Common myeloid progenitor, CD34-positive (primary cell): ENCODE data around the gene ACSL5.
"Not testable (repeated sequence)": the region's sequence is repeated elsewhere in the genome, so short reads cannot be mapped to it uniquely, and the experiment has no call there.

Source experiments
- CTCF ChIA-PET: fragments of 350-600 bp; sonication (Branson Sonifier 250); formaldehyde crosslinking; loops from one replicate; lab custom pipeline; 2021; ENCODE audit warnings: antibody characterized with exemption; lab: Charles Lee
- POLR2A ChIA-PET: fragments of 350-600 bp; sonication (Branson Sonifier 250); formaldehyde crosslinking; loops from one replicate; lab custom pipeline; 2021; ENCODE audit warnings: antibody characterized with exemption; lab: Charles Lee
- DNase-seq, 3 donors: peaks; one replicate each; pipeline versions ENCODE4 v3.0.0 to v3.0.0-alpha.2; 2013
- H3K27ac ChIP-seq, 2 experiments: 1 replicate in 1 of 2; 2 replicates in 1 of 2; pipeline ENCODE4 v1.7.0; 2013; ENCODE audit warnings: inconsistent platforms in 2 of 2, low read length in 2 of 2, mild to moderate bottlenecking in 2 of 2, low read depth in 1 of 2, moderate library complexity in 1 of 2; ENCODE audit not compliant: severe bottlenecking in 2 of 2, insufficient read depth in 1 of 2, poor library complexity in 1 of 2
- H3K27me3 ChIP-seq, 5 experiments: replicated peaks in 2 of 5; 1 replicate in 3 of 5; 2 replicates in 2 of 5; pipeline versions ENCODE4 v1.6.1 to v1.7.0; 2013; ENCODE audit warnings: low read length in 4 of 5, mild to moderate bottlenecking in 2 of 5, moderate library complexity in 2 of 5, inconsistent platforms in 1 of 5; ENCODE audit not compliant: insufficient read depth in 5 of 5, control insufficient read depth in 4 of 5
- H3K36me3 ChIP-seq, 4 experiments: 1 replicate in 2 of 4; 2 replicates in 2 of 4; pipeline versions ENCODE4 v1.6.1 to v1.7.0; 2013; ENCODE audit warnings: low read length in 3 of 4, control low read depth in 1 of 4, mild to moderate bottlenecking in 1 of 4; ENCODE audit not compliant: control insufficient read depth in 4 of 4, insufficient read depth in 4 of 4
- H3K4me1 ChIP-seq, 4 experiments: 1 replicate in 3 of 4; 2 replicates in 1 of 4; pipeline versions ENCODE4 v1.6.1 to v1.7.1; 2013; ENCODE audit warnings: low read length in 3 of 4, mild to moderate bottlenecking in 3 of 4, control low read depth in 1 of 4, inconsistent platforms in 1 of 4, moderate library complexity in 1 of 4; ENCODE audit not compliant: control insufficient read depth in 4 of 4, insufficient read depth in 4 of 4; ENCODE audit errors: control extremely low read depth in 1 of 4
- H3K4me3 ChIP-seq, 7 experiments: 1 replicate in 4 of 7; 2 replicates in 3 of 7; pipeline versions ENCODE4 v1.5.1 to v1.7.0; 2013; ENCODE audit warnings: mild to moderate bottlenecking in 7 of 7, low read length in 6 of 7, moderate library complexity in 6 of 7, inconsistent platforms in 2 of 7, low read depth in 2 of 7, control low read depth in 1 of 7; ENCODE audit not compliant: insufficient read depth in 4 of 7, control insufficient read depth in 1 of 7; ENCODE audit errors: extremely low read depth in 1 of 7
- H3K9me3 ChIP-seq, 5 experiments: 1 replicate in 4 of 5; 2 replicates in 1 of 5; pipeline versions ENCODE4 v1.6.1 to v1.7.1; 2013; ENCODE audit warnings: low read length in 4 of 5, mild to moderate bottlenecking in 2 of 5, inconsistent platforms in 1 of 5, low read depth in 1 of 5, moderate library complexity in 1 of 5; ENCODE audit not compliant: control insufficient read depth in 4 of 5, insufficient read depth in 2 of 5; ENCODE audit errors: control extremely low read depth in 1 of 5
- WGBS: methylation state at CpG from one replicate; pipeline ENCODE4 v1.1.5; 2013; ENCODE audit not compliant: insufficient coverage; 5-methylcytosine and 5-hydroxymethylcytosine counted together

The ACSL5 gene

GRCh38 chr10:112374724-112375541 lies 1.0 kb downstream of the ACSL5 start:
- Histone ChIP-seq H3K4me1 (peaks cover 5 to 24% (median 24%) of the 10 kb centered on the region in 4 experiments), H3K27me3 (no peaks in the 10 kb centered on the region), H3K27ac (peak overlapping the region; percentile 76 to 90), H3K36me3 (peaks cover 0 to 6% (median 3%) of the 10 kb centered on the region in 4 experiments), H3K9me3 (no peaks in the 10 kb centered on the region), H3K4me3 (peak overlapping the region in 6 of 7 experiments; percentile 60 to 92 (median 88))
- peak; percentile 22 to 45 (median 31) for DNase-seq
- POLR2A ChIA-PET, result no interaction called here
- CTCF ChIA-PET, result interaction anchor here (1.0 to 2.1 kb wide), 7 partner anchors 8 to 43 kb away, joined by 3 to 7 read pairs (median 3); no protein-coding TSS in a partner anchor
- WGBS, result 26% methylated on average over 6 of the region's 8 CpGs

GRCh38 chr10:112375721-112376395 lies 1.9 kb downstream of the ACSL5 start:
- ChIA-PET CTCF (interaction anchor here (1.0 to 2.1 kb wide), 3 partner anchors 9 to 11 kb away, joined by 3 to 7 read pairs (median 5); no protein-coding TSS in a partner anchor), POLR2A (interaction anchor here (0.6 kb wide), 2 partner anchors 12 to 60 kb away, joined by 3 read pairs; no protein-coding TSS in a partner anchor)
- Histone ChIP-seq H3K4me1 (peaks cover 5 to 24% (median 24%) of the 10 kb centered on the region in 4 experiments), H3K4me3 (peak overlapping the region; percentile 60 to 92 (median 86)), H3K27ac (peak overlapping the region; percentile 76 to 90), H3K36me3 (peaks cover 0 to 9% (median 4%) of the 10 kb centered on the region in 4 experiments), H3K9me3 (no peaks in the 10 kb centered on the region), H3K27me3 (no peaks in the 10 kb centered on the region)
- DNase-seq, result peak; percentile 72 to 81 (median 79)
- WGBS, result 0% methylated on average over 12 of the region's 16 CpGs

GRCh38 chr10:112376396-112376790 lies 2.5 kb downstream of the ACSL5 start:
- DNase-seq, result peak in 2 of 3 donors; percentile 22 to 38
- POLR2A ChIA-PET, result interaction anchor here (0.6 kb wide), 3 partner anchors 12 to 61 kb away, joined by 3 read pairs; no protein-coding TSS in a partner anchor
- peak overlapping the region; percentile 76 to 90 for H3K27ac ChIP-seq
- WGBS, result 0% methylated on average over 10 of the region's 11 CpGs
- H3K9me3 ChIP-seq, result no peaks in the 10 kb centered on the region
- CTCF ChIA-PET, result interaction anchor here (2.1 kb wide), 1 partner anchor 8 kb away, joined by 7 read pairs; no protein-coding TSS in a partner anchor
- peaks cover 5 to 24% (median 24%) of the 10 kb centered on the region in 4 experiments for H3K4me1 ChIP-seq
- peak overlapping the region; percentile 60 to 92 (median 86) for H3K4me3 ChIP-seq
- no peaks in the 10 kb centered on the region for H3K27me3 ChIP-seq
- peaks cover 0 to 9% (median 6%) of the 10 kb centered on the region in 4 experiments for H3K36me3 ChIP-seq

- Histone ChIP-seq H3K36me3 (peaks cover 0 to 12% (median 8%) of the 10 kb centered on the region in 4 experiments), H3K4me1 (peaks cover 5 to 24% (median 24%) of the 10 kb centered on the region in 4 experiments), H3K4me3 (peak overlapping the region in 4 of 7 experiments; percentile 69 to 92 (median 90))
- not testable (repeated sequence) for H3K27ac ChIP-seq, DNase-seq, H3K9me3 ChIP-seq, H3K27me3 ChIP-seq
- 100% methylated on average over 7 of the region's 9 CpGs for WGBS
- ChIA-PET POLR2A (interaction anchor here (0.6 kb wide), 1 partner anchor 20 kb away, joined by 3 read pairs; no protein-coding TSS in a partner anchor), CTCF (interaction anchor here (2.1 kb wide), 1 partner anchor 8 kb away, joined by 7 read pairs; no protein-coding TSS in a partner anchor)
These were observed 3.2 kb downstream of the ACSL5 start for GRCh38 chr10:112377116-112377515.

GRCh38 chr10:112379635-112380296 lies 5.8 kb downstream of the ACSL5 start:
- H3K36me3 ChIP-seq, result peaks cover 0 to 15% (median 10%) of the 10 kb centered on the region in 4 experiments
- WGBS, result 95% methylated on average over 7 of the region's 8 CpGs
- ChIA-PET POLR2A (no interaction called here), CTCF (no interaction called here)
- H3K27ac ChIP-seq, result no peak overlapping the region
- H3K4me1 ChIP-seq, result peaks cover 5 to 24% (median 20%) of the 10 kb centered on the region in 4 experiments
- no peak for DNase-seq
- H3K27me3 ChIP-seq, result no peaks in the 10 kb centered on the region
- no peak overlapping the region for H3K4me3 ChIP-seq
- no peaks in the 10 kb centered on the region for H3K9me3 ChIP-seq

GRCh38 chr10:112382515-112383235 lies 8.8 kb downstream of the ACSL5 start:
- DNase-seq, result no peak
- H3K9me3 ChIP-seq, result no peaks in the 10 kb centered on the region
- H3K4me3 ChIP-seq, result no peak overlapping the region
- no peaks in the 10 kb centered on the region for H3K4me1 ChIP-seq
- WGBS, result 81% methylated on average over 7 of the region's 9 CpGs
- H3K36me3 ChIP-seq, result peaks cover 0 to 15% (median 10%) of the 10 kb centered on the region in 4 experiments
- CTCF ChIA-PET, result interaction anchor here (0.8 kb wide), 1 partner anchor 235 kb away, joined by 3 read pairs; no protein-coding TSS in a partner anchor
- POLR2A ChIA-PET, result interaction anchor here (0.5 kb wide), 1 partner anchor 14 kb away, joined by 3 read pairs; no protein-coding TSS in a partner anchor
- no peaks in the 10 kb centered on the region for H3K27me3 ChIP-seq
- H3K27ac ChIP-seq, result no peak overlapping the region
